Measurements from ENCODE around the gene PTPRD.

The PTPRD gene

GRCh38 chr9:8637626-8638025 is 1975.2 kb downstream of the PTPRD start:
- Histone ChIP-seq H3K4me1 (ENCODE audit: insufficient read depth, low read length, poor library complexity, severe bottlenecking) (peaks cover 51% of the 10 kb centered on the region), H3K9ac (ENCODE audit: low read depth, low read length, poor library complexity, severe bottlenecking) (no peak overlapping the region), H3K9me2 (replicated peaks; ENCODE audit: low read depth, low read length) (no peaks in the 10 kb centered on the region), H2AFZ (ENCODE audit: low read length) (no peak overlapping the region), H3K4me2 (ENCODE audit: low read depth, low read length, poor library complexity, severe bottlenecking) (no peak overlapping the region), H3K9me3 (ENCODE audit: insufficient read depth, low read depth, low read length) (no peaks in the 10 kb centered on the region), H3F3A (ENCODE audit: low read depth) (peaks cover 7% of the 10 kb centered on the region; the same call in 1 of the 2 replicates), H3K36me3 (ENCODE audit: insufficient read depth, low read length) (peaks cover 26% of the 10 kb centered on the region; the same call in 1 of the 2 replicates), H4K20me1 (ENCODE audit: insufficient read depth, low read length, poor library complexity, severe bottlenecking) (no peaks in the 10 kb centered on the region), H3K79me2 (ENCODE audit: insufficient read depth, low read length) (peaks cover 60% of the 10 kb centered on the region; the same call in 1 of the 2 replicates), H3K4me3 (ENCODE audit: low read length, poor library complexity, severe bottlenecking) (no peak overlapping the region), H3K27me3 (ENCODE audit: insufficient read depth, low read length, poor library complexity, severe bottlenecking) (no peaks in the 10 kb centered on the region)
- TF ChIP-seq, protein P1, sequence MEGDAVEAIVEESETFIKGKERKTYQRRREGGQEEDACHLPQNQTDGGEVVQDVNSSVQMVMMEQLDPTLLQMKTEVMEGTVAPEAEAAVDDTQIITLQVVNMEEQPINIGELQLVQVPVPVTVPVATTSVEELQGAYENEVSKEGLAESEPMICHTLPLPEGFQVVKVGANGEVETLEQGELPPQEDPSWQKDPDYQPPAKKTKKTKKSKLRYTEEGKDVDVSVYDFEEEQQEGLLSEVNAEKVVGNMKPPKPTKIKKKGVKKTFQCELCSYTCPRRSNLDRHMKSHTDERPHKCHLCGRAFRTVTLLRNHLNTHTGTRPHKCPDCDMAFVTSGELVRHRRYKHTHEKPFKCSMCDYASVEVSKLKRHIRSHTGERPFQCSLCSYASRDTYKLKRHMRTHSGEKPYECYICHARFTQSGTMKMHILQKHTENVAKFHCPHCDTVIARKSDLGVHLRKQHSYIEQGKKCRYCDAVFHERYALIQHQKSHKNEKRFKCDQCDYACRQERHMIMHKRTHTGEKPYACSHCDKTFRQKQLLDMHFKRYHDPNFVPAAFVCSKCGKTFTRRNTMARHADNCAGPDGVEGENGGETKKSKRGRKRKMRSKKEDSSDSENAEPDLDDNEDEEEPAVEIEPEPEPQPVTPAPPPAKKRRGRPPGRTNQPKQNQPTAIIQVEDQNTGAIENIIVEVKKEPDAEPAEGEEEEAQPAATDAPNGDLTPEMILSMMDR (conservative IDR thresholded peaks at IDR 0.05; ENCODE audit: low read length), result no peak
- no peak for TF ChIP-seq EZH2phosphoT487 (IDR thresholded peaks at IDR 0.05; ENCODE audit: borderline replicate concordance)

GRCh38 chr9:8633784-8634183 is 1979.0 kb downstream of the PTPRD start:
- H3K4me1 ChIP-seq (ENCODE audit: insufficient read depth, low read length, poor library complexity, severe bottlenecking), result peaks cover 62% of the 10 kb centered on the region
- peaks cover 32% of the 10 kb centered on the region; the same call in 1 of the 2 replicates for H3K79me2 ChIP-seq (ENCODE audit: insufficient read depth, low read length)
- peak overlapping the region; percentile 56 for H3K4me2 ChIP-seq (ENCODE audit: low read depth, low read length, poor library complexity, severe bottlenecking)
- H2AFZ ChIP-seq (ENCODE audit: low read length), result no peak overlapping the region
- peaks cover 7% of the 10 kb centered on the region; the same call in 1 of the 2 replicates for H3F3A ChIP-seq (ENCODE audit: low read depth)
- H4K20me1 ChIP-seq (ENCODE audit: insufficient read depth, low read length, poor library complexity, severe bottlenecking), result no peaks in the 10 kb centered on the region
- H3K4me3 ChIP-seq (ENCODE audit: low read length, poor library complexity, severe bottlenecking), result peak overlapping the region; percentile 51
- no peaks in the 10 kb centered on the region for H3K27me3 ChIP-seq (ENCODE audit: insufficient read depth, low read length, poor library complexity, severe bottlenecking)
- TF ChIP-seq, protein P1 (conservative IDR thresholded peaks at IDR 0.05; ENCODE audit: low read length), result no peak
- TF ChIP-seq EZH2phosphoT487 (IDR thresholded peaks at IDR 0.05; ENCODE audit: borderline replicate concordance), result no peak
- peak overlapping the region; percentile 58 for H3K9ac ChIP-seq (ENCODE audit: low read depth, low read length, poor library complexity, severe bottlenecking)
- H3K36me3 ChIP-seq (ENCODE audit: insufficient read depth, low read length), result peaks cover 57% of the 10 kb centered on the region; the same call in 1 of the 2 replicates
- H3K9me3 ChIP-seq (ENCODE audit: insufficient read depth, low read depth, low read length), result no peaks in the 10 kb centered on the region
- H3K9me2 ChIP-seq (replicated peaks; ENCODE audit: low read depth, low read length), result no peaks in the 10 kb centered on the region

GRCh38 chr9:8632493-8632892 is 1980.3 kb downstream of the PTPRD start:
- no peaks in the 10 kb centered on the region for H3K9me2 ChIP-seq (replicated peaks; ENCODE audit: low read depth, low read length)
- H3F3A ChIP-seq (ENCODE audit: low read depth), result peaks cover 7% of the 10 kb centered on the region; the same call in 1 of the 2 replicates
- peaks cover 23% of the 10 kb centered on the region; the same call in 1 of the 2 replicates for H3K79me2 ChIP-seq (ENCODE audit: insufficient read depth, low read length)
- H3K4me2 ChIP-seq (ENCODE audit: low read depth, low read length, poor library complexity, severe bottlenecking), result peak overlapping the region; percentile 56
- H2AFZ ChIP-seq (ENCODE audit: low read length), result no peak overlapping the region
- H4K20me1 ChIP-seq (ENCODE audit: insufficient read depth, low read length, poor library complexity, severe bottlenecking), result no peaks in the 10 kb centered on the region
- TF ChIP-seq, protein P1 (conservative IDR thresholded peaks at IDR 0.05; ENCODE audit: low read length), result no peak
- TF ChIP-seq EZH2phosphoT487 (IDR thresholded peaks at IDR 0.05; ENCODE audit: borderline replicate concordance), result no peak
- peaks cover 66% of the 10 kb centered on the region; the same call in 1 of the 2 replicates for H3K36me3 ChIP-seq (ENCODE audit: insufficient read depth, low read length)
- H3K27me3 ChIP-seq (ENCODE audit: insufficient read depth, low read length, poor library complexity, severe bottlenecking), result no peaks in the 10 kb centered on the region
- H3K9ac ChIP-seq (ENCODE audit: low read depth, low read length, poor library complexity, severe bottlenecking), result no peak overlapping the region
- H3K4me3 ChIP-seq (ENCODE audit: low read length, poor library complexity, severe bottlenecking), result no peak overlapping the region
- no peaks in the 10 kb centered on the region for H3K9me3 ChIP-seq (ENCODE audit: insufficient read depth, low read depth, low read length)
- H3K4me1 ChIP-seq (ENCODE audit: insufficient read depth, low read length, poor library complexity, severe bottlenecking), result peaks cover 61% of the 10 kb centered on the region

Data from Loucy (cell line).